NCI-H460 (cell line): ENCODE data around the gene PYGO1. TPM values are rescaled to one million over a fixed set of nuclear protein-coding genes. Genes with fewer than 3 reads are reported as not detected.
"Not testable (repeated sequence)": the region's sequence is repeated elsewhere in the genome, so short reads cannot be mapped to it uniquely, and the experiment has no call there.

Experiments used
- DNase-seq: peaks from one replicate; pipeline ENCODE4 v3.0.0-alpha.2; 2016; ENCODE audit warnings: low read depth; ENCODE audit errors: extremely low read depth
- polyA plus RNA-seq: library from polyadenylated mRNA; depleted of rRNA; stranded (reverse); fragments of >200 nt; gene quantifications from 2 replicates; pipeline ENCODE4 v1.2.3, GENCODE V29; 2014; cell fraction: nucleus; rRNA removed
- total RNA-seq: library from RNA; depleted of rRNA; stranded (reverse); fragments of >200 nt; shearing (Covaris generic); gene quantifications from 2 replicates; pipeline ENCODE4 v1.2.3, GENCODE V29; 2014; rRNA removed

The PYGO1 gene, protein sequence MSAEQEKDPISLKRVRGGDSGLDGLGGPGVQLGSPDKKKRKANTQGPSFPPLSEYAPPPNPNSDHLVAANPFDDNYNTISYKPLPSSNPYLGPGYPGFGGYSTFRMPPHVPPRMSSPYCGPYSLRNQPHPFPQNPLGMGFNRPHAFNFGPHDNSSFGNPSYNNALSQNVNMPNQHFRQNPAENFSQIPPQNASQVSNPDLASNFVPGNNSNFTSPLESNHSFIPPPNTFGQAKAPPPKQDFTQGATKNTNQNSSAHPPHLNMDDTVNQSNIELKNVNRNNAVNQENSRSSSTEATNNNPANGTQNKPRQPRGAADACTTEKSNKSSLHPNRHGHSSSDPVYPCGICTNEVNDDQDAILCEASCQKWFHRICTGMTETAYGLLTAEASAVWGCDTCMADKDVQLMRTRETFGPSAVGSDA
- 13.0 and 14.2 TPM in 2 replicates for total RNA-seq
- 6.9 and 11.5 TPM in 2 replicates for polyA plus RNA-seq

DNA sequence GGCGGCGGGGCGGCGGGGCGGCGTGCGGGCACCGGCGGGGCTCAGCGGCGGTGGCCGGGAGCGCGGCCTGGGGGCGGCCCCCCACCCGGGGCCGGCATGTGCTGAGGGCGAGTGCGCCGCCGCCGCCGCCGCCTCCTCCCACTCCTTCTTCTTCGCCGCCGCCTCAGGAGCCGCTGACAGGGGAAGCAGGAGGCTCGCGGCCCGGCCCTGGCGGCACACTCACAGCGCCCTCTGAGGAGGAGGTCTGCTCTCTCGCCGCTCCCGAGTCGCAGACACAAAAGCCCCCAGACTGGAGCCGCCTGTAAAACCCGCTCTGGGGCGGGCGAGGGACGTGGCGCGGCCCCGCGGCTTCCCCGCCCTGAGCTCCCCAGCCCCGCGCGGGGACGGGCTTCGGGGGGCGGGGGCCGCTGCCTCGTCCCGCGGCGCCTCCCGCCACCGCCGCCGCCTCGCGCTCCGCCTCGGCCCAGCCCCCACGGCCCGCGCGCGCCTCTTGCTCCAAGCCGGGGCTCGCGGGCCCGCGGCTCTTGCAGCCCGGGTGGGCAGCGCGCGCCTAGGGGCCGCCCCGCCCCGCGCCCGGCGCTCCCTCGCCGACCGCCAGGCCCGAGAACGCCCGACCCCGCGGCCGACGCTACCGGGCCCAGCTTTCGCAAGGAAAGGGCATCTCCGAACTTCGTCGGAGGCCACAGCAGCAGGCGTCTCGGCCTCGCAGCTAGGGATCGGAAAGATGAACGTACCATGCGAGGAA, at the start of gene PYGO1:
Gene PYGO1 (minus strand): TSS at position 276 of the 745 bp plus-strand sequence. CDS start 462 bp downstream, outside the sequence.
- DNase-seq = no peak

DNA sequence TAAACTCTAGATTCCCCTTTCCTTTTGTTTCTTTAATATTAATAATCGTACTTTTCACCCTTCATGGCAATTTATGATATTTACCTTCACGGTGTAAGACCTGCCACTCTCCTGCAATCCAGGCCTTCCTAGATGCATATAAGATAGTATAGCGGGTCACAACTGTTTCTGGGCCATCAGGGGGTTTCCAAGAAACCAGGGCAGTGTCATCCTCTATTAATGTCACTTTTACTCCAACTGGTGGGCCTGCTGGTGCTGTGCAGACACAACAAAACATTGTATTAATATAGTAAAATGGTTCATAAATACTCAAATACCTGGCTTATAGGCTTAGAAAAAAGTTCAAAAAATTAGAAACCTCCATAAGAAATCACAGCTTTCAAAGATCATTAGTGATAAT, 48.9 kb upstream of the PYGO1 start:
- DNase-seq = no peak

DNA sequence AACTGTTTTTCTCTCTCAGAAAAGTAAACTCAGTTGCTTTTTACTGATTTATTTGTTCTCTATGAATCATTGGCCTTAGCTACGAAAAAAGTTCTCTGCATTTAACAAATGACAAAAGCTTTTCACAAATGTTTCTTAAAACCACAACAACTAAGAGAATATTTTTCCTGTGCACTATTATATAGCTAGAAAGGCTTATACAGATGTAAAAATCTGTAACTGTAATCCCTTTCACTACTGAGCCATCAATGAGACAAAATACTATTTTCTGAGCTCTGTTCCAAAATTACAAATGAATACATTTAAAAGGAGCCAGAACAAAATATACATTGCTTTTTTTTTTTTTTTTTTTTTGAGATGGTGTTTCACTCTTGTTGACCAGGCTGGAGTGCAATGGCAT, 45.6 kb upstream of the PYGO1 start:
- DNase-seq = no peak

DNA sequence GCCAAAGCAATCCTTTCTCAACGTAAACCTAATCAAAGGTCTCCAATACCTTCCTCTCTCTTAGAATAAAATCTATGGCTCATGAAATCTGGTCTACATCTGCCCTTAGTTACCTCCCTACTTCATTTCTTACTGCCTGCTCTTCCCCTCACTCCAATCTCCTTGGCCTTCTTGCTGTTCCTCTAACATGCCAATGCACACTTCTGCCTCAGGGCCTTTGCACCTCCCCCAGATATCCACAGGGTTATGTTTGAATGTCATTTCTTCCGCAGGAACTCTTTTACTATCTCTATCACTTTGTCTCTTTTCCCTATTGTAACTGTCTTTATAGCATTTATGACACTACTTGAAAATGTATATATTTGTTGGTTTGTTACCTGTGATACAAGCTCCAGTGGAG, 44.3 kb upstream of the PYGO1 start:
- DNase-seq = no peak

DNA sequence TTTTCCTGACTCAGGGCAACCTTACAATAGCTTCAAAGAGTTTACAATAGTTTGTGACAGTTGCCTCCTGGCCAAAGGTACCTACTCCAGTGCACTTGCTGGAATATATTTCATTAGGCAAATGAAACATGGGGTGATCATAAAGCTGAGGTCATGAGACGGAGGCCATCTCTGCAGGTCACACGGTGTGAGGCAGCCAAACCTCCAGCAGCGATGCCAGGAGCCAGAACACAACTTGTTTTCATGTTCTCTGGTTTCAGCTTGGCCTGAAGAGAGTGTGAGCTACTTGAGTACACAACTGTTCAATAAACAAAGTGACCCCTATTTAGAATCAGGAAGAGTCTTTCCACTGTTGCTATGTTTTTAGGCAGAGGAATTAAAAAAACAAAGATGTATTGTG, 42.7 kb upstream of the PYGO1 start:
- no peak for DNase-seq

DNA sequence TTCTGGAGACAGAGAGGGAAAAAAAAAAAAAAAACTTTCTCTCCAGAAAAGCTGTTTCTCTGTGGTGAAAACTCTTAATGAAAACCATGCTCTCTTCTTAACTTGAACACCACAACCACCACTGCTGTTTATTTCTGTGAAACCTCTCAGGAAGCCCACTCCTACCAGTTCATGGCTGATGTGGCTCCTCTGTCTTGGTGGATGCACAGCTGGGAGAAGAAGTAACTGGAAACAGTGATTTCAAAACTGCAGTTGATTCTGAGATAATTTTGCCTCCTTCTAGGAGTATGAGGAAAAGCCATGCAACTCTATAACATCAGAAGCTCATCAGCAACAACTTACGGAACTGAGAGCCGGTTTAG, 40.2 kb upstream of the PYGO1 start:
- no peak for DNase-seq

DNA sequence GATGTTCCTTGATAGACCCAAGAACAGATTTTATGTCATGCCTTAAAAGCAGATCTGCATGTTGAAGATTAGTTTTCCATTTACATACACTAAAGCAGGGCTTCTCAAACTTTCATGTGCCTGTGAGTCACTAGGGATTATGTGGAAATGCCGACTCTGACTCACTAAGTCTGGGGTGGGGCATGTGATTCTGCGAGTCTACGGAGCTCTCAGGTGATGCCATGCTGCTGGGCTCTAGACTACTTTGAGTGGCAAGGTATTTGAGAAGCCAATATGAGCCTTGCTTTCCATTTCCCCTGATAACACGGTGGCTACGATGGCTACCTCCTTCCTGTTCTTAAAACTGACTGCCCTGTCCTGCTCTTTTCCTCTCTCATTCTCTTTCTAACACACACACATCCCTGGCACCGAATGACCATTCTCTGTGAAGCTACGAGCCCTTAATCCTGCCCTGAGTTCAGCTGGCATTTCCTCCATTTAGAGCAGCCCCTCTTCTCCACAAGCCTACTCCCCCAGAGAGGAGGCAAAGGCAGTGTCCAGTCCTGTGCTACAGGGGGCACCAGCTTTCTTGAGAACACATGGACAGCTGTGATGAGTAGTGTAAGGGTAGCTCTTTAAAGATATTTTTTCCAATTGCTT, 39.7 kb upstream of the PYGO1 start:
- DNase-seq = peak; percentile 82

DNA sequence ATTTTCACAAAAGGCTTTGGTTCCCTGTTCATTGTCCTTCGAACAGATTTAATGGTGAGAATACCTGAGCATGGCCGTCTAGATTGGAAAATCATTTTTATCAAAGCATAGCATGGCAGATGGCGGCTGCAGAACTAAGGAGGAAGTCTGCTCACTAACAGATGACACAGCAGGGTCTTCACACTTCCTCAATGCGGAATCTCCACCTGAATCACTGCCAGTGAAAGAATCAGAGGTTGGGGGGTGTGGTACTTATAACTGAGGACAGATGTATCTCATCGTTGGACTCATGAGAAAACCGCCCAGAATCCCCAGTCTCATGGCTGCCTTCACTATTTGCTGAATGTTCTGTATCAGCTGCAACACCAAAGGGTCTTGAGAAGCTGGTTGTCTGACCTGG, 31.6 kb upstream of the PYGO1 start:
- no peak for DNase-seq

DNA sequence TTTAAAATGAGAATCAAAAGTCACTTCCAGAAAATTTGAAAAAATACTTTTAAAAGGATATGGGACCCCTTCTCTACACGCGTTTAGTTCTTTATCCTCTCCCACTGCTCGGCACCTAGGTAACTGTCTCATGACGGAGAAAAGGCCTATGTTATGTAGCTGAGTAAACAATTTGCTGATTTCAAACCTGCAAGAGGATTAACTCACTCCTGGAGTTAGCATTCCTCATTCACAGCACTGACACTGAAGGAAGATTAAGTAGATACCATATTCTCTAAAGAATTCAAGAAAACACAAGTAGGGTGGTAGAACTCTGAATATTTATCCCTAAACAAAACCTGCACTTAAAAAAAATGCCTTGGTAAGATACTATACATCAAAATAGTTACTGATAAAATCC, 30.2 kb upstream of the PYGO1 start:
- DNase-seq = no peak

DNA sequence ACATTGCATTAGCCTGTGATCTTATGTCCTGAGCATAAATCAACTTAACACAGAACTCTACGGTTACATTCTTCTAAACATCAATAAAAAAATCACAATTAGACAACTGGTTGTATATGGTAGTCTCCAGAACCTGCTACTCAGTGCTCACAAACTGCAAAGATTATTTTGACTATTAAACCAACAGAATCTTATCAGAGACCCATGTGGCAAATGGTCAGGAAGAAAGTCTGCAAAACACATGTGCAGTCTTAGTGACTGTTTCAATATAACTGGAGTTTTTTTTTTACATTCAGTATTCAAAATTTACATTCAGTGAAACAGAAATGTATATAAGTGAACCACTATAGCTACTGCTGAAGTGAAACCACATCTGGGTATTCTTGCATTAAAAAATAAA, 27.3 kb upstream of the PYGO1 start:
- no peak for DNase-seq

DNA sequence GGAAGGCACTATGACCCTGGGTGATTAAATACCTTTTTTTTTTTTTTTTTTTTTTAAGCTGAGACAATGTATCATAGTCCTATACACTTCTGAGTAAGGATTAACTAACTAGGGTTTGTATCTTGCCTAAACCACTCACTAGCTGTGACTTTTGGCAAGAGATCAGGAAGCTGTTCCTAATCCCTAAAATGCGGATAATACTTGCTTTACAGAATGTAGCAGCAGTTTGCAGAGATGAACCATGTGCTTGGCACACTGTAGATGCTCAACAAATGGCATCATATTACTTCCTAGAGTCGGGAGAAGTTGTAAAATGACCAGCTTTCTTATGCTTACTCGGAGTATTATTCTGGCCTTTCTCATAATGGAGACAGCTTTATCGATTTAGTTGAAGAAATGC, 25.6 kb upstream of the PYGO1 start:
- DNase-seq = no peak

DNA sequence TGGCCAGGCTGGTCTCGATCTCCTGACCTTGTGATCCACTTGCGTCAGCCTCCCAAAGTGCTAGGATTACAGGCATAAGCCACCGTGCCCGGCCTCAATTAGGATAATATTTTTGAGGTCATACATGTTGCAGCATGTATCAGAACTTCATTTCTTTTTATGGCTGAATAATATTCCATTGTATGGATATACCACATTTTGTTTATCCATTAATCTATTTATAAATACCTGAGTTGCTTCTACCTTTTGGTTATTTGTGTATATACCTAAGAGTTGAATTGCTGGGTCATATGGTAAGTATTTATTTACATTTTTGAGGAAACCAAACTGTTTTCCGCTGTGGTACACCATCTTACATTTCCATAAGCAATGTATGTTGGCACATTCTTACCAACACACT, 18.1 kb upstream of the PYGO1 start:
- no peak for DNase-seq

DNA sequence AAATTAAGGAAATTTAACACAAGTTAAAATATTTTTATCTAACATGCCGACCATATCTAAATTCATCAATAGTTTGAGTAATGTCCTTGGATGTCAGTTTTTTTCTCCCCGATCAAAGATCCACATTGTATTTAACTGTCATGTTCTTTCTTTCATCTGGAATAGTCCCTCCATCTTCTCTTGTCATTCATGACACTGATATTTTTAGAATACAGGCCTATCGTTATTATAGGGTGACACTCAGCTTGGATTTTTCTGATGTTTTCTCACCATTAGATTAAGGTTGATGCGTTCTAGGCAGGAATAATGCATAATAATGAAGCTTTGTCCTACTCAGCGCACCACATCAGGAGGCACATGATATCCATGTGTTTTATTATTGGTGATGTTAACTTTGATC, 13.2 kb upstream of the PYGO1 start:
- DNase-seq = no peak

DNA sequence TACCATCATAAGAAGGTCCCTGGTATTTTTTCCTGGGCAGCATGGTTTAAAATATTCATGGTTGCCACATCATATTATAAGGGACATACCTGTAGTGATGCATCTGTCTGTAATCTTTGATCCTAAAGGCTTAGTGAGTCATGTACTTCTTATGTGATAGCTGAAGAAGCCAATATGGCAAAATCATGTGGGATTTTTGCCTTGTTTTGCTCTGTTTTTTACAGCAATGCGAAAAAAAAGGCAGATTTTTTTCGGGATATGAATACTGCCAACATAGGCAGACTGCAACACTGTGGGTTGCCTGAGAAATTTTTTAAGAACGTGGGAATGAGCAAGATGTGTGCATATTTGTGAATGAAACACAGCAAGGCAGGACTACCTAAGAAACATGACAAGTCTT, 11.3 kb upstream of the PYGO1 start:
- DNase-seq = no peak

DNA sequence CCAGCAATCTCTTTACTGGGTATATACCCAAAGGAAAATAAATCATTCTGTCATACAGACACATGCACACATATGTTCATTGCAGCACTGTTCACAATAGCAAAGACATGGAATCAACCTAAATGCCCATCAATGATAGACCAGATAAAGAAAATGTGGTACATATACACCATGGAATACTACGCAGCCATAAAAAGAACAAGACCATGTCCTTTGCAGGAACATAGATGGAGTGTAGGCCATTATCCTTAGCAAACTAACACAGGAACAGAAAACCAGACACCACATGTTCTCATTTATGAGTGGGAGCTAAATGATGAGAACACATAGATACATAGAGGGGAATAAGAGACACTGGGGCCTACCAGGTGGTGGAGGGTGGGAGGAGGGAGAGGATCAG, 4.9 kb upstream of the PYGO1 start:
- not testable (repeated sequence) for DNase-seq

DNA sequence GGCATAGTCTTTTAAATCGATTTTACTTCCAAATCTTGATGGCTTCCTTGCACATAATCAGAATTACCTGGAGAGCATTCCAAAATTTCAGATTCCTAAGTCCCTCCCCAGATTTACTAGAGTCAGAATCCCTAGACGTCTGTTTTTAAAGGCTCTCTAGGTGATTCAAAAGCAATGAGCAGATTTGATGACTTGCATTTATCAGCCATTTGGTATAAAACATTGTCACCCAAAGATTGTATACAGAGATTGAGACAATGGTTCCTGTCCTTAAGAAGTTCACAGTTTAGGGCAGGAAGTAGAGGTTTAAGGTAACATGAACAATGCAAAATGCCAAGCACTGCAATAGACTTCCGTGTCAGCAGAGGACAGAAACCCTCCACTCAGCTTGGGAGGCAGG, 2.6 kb upstream of the PYGO1 start:
- no peak for DNase-seq

DNA sequence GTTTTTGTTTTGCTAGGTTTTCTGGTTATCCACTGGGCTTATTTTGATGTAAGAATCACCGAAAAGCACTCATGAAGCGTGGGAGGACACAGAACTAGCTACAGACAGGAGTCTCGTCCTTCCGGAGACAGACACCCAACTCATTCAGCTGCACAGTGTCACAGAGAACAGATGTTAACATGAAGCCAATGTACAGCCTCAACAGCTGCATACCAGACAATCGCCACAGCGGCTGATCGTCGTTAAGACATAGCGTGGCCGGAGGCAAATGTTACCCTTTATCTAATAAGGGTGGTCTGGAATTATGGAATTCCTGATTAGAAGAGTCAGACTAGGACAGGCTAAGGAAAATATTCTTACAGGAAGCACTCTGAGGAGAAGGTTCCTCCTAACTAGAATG, 1.1 kb upstream of the PYGO1 start:
- DNase-seq = no peak

DNA sequence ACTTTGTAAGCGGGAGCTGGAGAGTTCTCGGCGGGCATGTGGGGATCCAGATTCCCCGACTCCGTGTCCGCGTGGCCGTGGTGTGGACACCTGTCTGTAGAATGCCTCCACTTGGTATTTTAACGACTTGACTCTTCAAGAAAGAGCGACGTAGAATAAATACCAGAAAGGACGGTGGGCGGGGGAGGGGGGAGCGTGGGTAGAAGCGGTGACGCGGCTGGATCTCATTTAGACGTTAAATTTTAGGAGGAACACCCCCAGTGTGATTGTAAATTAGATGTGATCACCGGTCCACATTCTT, 620 bp upstream of the PYGO1 start:
- DNase-seq = no peak

DNA sequence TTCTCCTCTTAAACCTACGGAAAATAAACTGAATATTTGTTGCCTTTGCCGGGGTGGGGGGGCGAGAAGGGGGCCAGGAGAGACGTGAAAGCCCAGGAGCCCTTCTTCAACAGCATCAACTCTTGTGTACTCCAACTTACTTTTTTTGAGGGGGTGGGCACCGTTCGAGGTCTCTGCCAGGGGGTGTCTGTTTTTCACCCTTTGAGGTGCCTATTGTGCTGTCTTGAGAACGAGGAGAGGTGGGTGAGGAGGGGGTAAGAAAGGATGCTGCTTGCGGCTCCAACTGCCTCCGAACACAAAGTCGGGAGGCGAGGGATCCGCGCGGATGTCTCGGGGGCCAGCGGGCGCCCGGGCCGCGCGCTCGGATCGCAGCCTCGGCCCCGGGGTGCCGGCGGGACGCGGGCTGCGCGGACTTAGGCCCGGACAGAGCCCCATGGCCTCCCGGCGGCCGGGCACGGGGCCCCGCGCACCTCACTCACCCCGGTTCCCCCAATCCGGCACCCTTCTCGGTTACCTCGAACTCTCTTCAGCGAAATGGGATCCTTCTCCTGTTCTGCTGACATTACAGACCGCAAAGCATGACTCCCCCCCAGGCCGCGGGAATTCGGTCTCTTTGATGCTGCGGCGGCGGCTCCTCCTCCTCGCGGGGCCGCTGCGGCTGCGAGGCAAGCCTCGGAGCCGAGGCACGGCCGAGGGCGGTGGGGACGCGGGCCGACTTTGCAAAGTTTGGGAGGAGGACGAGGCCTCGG, 650 bp downstream of the PYGO1 start:
- DNase-seq = no peak

DNA sequence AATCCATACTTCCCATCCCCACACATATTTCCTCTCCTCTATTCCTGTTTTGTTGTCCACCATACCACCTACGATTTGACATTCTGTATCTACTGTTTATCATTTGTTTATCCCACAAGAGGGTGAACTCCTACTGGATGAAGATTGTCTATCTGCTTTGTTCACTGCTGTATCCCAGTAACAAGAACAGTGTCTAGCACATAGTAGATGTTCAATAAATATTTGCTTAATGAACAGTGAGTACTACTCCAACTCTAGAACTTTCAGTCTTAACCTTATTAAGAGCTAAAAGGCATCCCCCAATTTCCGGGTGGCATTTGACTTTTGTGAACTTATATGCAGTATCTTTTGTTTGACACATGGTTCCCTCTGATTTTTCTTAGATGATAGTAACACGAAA, 1.3 kb downstream of the PYGO1 start:
- DNase-seq = no peak

DNA sequence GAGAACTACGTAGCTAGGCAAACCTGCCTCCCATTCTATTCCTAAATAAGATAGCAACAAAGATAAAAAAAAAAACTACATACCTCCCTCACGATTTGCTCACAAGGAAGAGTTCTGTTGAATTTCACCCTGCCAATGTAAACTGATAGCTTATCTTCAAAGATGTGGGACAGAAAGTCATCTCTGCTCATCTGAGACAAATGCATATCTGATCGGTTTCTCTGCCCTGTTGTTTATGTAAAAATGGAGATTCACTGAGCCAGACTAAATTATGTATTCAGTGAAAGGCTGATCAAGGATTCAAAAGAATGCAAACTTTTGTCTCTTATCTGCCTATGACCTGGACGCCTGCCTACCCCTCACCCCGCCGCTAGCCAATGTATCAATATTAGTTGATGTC, 11.2 kb downstream of the PYGO1 start:
- DNase-seq = no peak
